A549 treated with CORT108297 at 1 μM for 4 hours (cell line): ENCODE measurements around the gene GPATCH8. TPM values are rescaled to one million over a fixed set of nuclear protein-coding genes. Genes with fewer than 3 reads are reported as not detected.

Experiments
- total RNA-seq: library from RNA; stranded (reverse); fragments of 200-300 nt; extraction: Qiagen RNA extraction; gene quantifications from 5 replicates; pipeline ENCODE4 v1.2.3, GENCODE V29; 2022

Gene GPATCH8
- 17.1 to 22.9 TPM (median 21.7 TPM) in 5 replicates for total RNA-seq

GRCh38 chr17:44503147-44504029, at the start of gene GPATCH8:
GPATCH8 (minus strand) TSS chr17:44503406; CDS start chr17:44503370, 36 bp downstream.

GRCh38 chr17:44389281-44389680, 113.9 kb downstream of the GPATCH8 start, which contains the start of gene ITGA2B:
ITGA2B (minus strand) TSS chr17:44389649; CDS start chr17:44389473, 176 bp downstream.

GRCh38 chr17:44363613-44364159, 139.5 kb downstream of the GPATCH8 start, which contains the start of gene FAM171A2:
FAM171A2 (minus strand) TSS chr17:44363853; CDS start chr17:44363714, 139 bp downstream.

Other genes with a start within 250 kb of the GPATCH8 start
- gene SLC4A1, start 235.3 kb downstream of the GPATCH8 start, total RNA-seq, result 0.01 TPM in 1 of 5 replicates, not detected in the others
- gene RUNDC3A, start 194.8 kb downstream of the GPATCH8 start, total RNA-seq, result 0.55 to 1.3 TPM (median 0.57 TPM) in 5 replicates
- 144 to 215 TPM (median 212 TPM) in 5 replicates for gene SLC25A39, start 178.6 kb downstream of the GPATCH8 start, total RNA-seq
- 215 to 265 TPM (median 248 TPM) in 5 replicates for gene GRN, start 158.1 kb downstream of the GPATCH8 start, total RNA-seq
- gene FAM171A2, start 139.6 kb downstream of the GPATCH8 start, total RNA-seq, result 2.5 to 5.2 TPM (median 4.2 TPM) in 5 replicates
- 0.78 to 1.9 TPM (median 1.6 TPM) in 5 replicates for gene ITGA2B, start 113.8 kb downstream of the GPATCH8 start, total RNA-seq
- gene FZD2, start 54.1 kb upstream of the GPATCH8 start, total RNA-seq, result 28.5 to 50.4 TPM (median 43.5 TPM) in 5 replicates
- gene MEIOC, start 153.1 kb upstream of the GPATCH8 start, total RNA-seq, result 2.4 to 3.6 TPM (median 3.4 TPM) in 5 replicates
- 24.0 to 40.5 TPM (median 28.2 TPM) in 5 replicates for gene CCDC43, start 186.4 kb upstream of the GPATCH8 start, total RNA-seq
- 26.4 to 31.7 TPM (median 29.2 TPM) in 5 replicates for gene DBF4B, start 205.3 kb upstream of the GPATCH8 start, total RNA-seq